HepG2 (cell line): ENCODE measurements around the gene VPS11. TPM values are rescaled to one million over a fixed set of nuclear protein-coding genes. Genes with fewer than 3 reads are reported as not detected.

Source experiments
- ATF7 ChIP-seq, 2 experiments: fragments of 450-650 bp in 1 of 2; sonication (generic) in 1 of 2; formaldehyde crosslinking in 1 of 2; IDR thresholded peaks; 2 replicates each; pipeline versions ENCODE4 v1.4.0 to v1.6.1; 2016 to 2020; ENCODE audit warnings: antibody characterized with exemption in 1 of 2, mild to moderate bottlenecking in 1 of 2, missing genetic modification reagents in 1 of 2
- FOXM1 ChIP-seq: sonication (generic); formaldehyde crosslinking; IDR thresholded peaks from 2 replicates; pipeline ENCODE4 v1.5.0; 2020; ENCODE audit warnings: missing genetic modification reagents
- FOXO4 ChIP-seq: sonication (generic); formaldehyde crosslinking; conservative IDR thresholded peaks from 2 replicates; pipeline ENCODE4 v1.8.1; 2023; ENCODE audit warnings: missing genetic modification reagents
- GRHL1 ChIP-seq: sonication (generic); formaldehyde crosslinking; conservative IDR thresholded peaks from 2 replicates; pipeline ENCODE4 v1.8.0; 2022; ENCODE audit warnings: missing genetic modification reagents
- GTF2F1 ChIP-seq: fragments of 150-350 bp; IDR thresholded peaks from 2 replicates; pipeline ENCODE4 v1.6.1; 2014; ENCODE audit warnings: low read length
- HDAC1 ChIP-seq: sonication (generic); formaldehyde crosslinking; IDR thresholded peaks from 2 replicates; pipeline ENCODE4 v1.5.1; 2020; ENCODE audit warnings: mild to moderate bottlenecking, missing genetic modification reagents
- HMGXB4 ChIP-seq, 2 experiments: sonication (generic) in 1 of 2; formaldehyde crosslinking in 1 of 2; IDR thresholded peaks; 2 replicates each; pipeline versions ENCODE4 v1.4.0 to v1.6.1; 2018 to 2020; ENCODE audit warnings: missing genetic modification reagents in 2 of 2, borderline replicate concordance in 1 of 2, low read depth in 1 of 2, mild to moderate bottlenecking in 1 of 2, missing biosample characterization in 1 of 2
- HOXA3 ChIP-seq: sonication (generic); formaldehyde crosslinking; IDR thresholded peaks from 2 replicates; pipeline ENCODE4 v1.5.0; 2020; ENCODE audit warnings: missing genetic modification reagents
- ISL2 ChIP-seq: sonication (generic); formaldehyde crosslinking; IDR thresholded peaks from 2 replicates; pipeline ENCODE4 v1.5.0; 2020; ENCODE audit warnings: missing genetic modification reagents
- KLF11 ChIP-seq: IDR thresholded peaks from 2 replicates; pipeline ENCODE4 v1.6.1; 2016; ENCODE audit warnings: missing compliant biosample characterization
- LRRFIP1 ChIP-seq: sonication (generic); formaldehyde crosslinking; conservative IDR thresholded peaks from 2 replicates; pipeline ENCODE4 v1.4.0; 2020; ENCODE audit warnings: missing genetic modification reagents
- MIER2 ChIP-seq: IDR thresholded peaks from 2 replicates; pipeline ENCODE4 v1.6.1; 2016; ENCODE audit warnings: missing biosample characterization, missing genetic modification reagents
- NFIB ChIP-seq: sonication (generic); formaldehyde crosslinking; IDR thresholded peaks from 2 replicates; pipeline ENCODE4 v1.9.0; 2021; ENCODE audit warnings: missing genetic modification reagents, mild to moderate bottlenecking, borderline replicate concordance
- SNAPC2 ChIP-seq: sonication (generic); formaldehyde crosslinking; IDR thresholded peaks from 2 replicates; pipeline ENCODE4 v1.8.1; 2022; ENCODE audit warnings: mild to moderate bottlenecking, missing genetic modification reagents
- SRSF9 ChIP-seq: fragments of 200-400 bp; formaldehyde crosslinking; IDR thresholded peaks from 2 replicates; pipeline ENCODE4 v1.6.1; 2018; ENCODE audit warnings: borderline replicate concordance, mild to moderate bottlenecking, low read depth, low read length; ENCODE audit not compliant: insufficient read depth, poor library complexity, severe bottlenecking
- ZNF138 ChIP-seq: sonication (generic); formaldehyde crosslinking; IDR thresholded peaks from 2 replicates; pipeline ENCODE4 v1.5.0; 2020; ENCODE audit warnings: mild to moderate bottlenecking, low read depth, missing genetic modification reagents
- ZNF383 ChIP-seq: sonication (generic); formaldehyde crosslinking; IDR thresholded peaks from 2 replicates; pipeline ENCODE4 v1.4.0; 2020; ENCODE audit warnings: missing genetic modification reagents, mild to moderate bottlenecking, borderline replicate concordance
- polyA plus RNA-seq, 8 experiments: library from polyadenylated mRNA; depleted of rRNA in 3 of 8; stranded (reverse) in 7 of 8; unstranded in 1 of 8; fragments of >200 nt; fragmentation: Illumina TruSeq in 4 of 8; extraction: Trizol in 4 of 8; gene quantifications; 2 replicates each; pipeline versions ENCODE4 v1.2.1 to v1.2.3, GENCODE V29; 2011 to 2016; ENCODE audit warnings: low read depth in 4 of 8, missing spikeins in 1 of 8, mixed read lengths in 1 of 8; ENCODE audit not compliant: insufficient read depth in 1 of 8
- total RNA-seq, 5 experiments: library from RNA; depleted of rRNA; stranded (reverse); fragments of >200 nt; fragmentation: Illumina TruSeq; extraction: Trizol; gene quantifications; 2 replicates each; pipeline ENCODE4 v1.2.3, GENCODE V29; 2016; ENCODE audit warnings: low read depth in 1 of 5
- TF ChIP-seq, protein P1 (sequence below): fragments of 450-650 bp; IDR thresholded peaks from 2 replicates; pipeline ENCODE4 v1.6.1; 2016
- TF ChIP-seq, protein P2 (sequence below): sonication (generic); formaldehyde crosslinking; IDR thresholded peaks from 2 replicates; pipeline ENCODE4 v1.8.1; 2023; ENCODE audit warnings: mild to moderate bottlenecking, inconsistent platforms, moderate library complexity, missing genetic modification reagents, borderline replicate concordance

Gene VPS11
- total and polyA plus RNA-seq, 2 of the 13 experiments (the other 11 are each of a cell fraction or from before 2014, with no cell fraction given): 13.7 to 21.6 TPM

GRCh38 chr11:119108857-119109221, 41.2 kb downstream of the VPS11 start (continued):
- TF ChIP-seq, protein P1, sequence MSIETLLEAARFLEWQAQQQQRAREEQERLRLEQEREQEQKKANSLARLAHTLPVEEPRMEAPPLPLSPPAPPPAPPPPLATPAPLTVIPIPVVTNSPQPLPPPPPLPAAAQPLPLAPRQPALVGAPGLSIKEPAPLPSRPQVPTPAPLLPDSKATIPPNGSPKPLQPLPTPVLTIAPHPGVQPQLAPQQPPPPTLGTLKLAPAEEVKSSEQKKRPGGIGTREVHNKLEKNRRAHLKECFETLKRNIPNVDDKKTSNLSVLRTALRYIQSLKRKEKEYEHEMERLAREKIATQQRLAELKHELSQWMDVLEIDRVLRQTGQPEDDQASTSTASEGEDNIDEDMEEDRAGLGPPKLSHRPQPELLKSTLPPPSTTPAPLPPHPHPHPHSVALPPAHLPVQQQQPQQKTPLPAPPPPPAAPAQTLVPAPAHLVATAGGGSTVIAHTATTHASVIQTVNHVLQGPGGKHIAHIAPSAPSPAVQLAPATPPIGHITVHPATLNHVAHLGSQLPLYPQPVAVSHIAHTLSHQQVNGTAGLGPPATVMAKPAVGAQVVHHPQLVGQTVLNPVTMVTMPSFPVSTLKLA: peak; percentile 9; the same call in 1 of the 2 replicates
- no peak for TF ChIP-seq SNAPC2 (CRISPR knock-in tag)
- no peak for TF ChIP-seq HOXA3
- TF ChIP-seq HMGXB4 (CRISPR knock-in tag; IDR thresholded peaks at IDR 0.05; ENCODE audit: borderline replicate concordance in 1 of 2, low read depth in 1 of 2): no peak
- TF ChIP-seq GTF2F1: no peak
- TF ChIP-seq LRRFIP1 (CRISPR knock-in tag): no peak
- no peak for TF ChIP-seq GRHL1
- no peak for TF ChIP-seq FOXO4
- no peak for TF ChIP-seq FOXM1 (CRISPR knock-in tag)
- no peak for TF ChIP-seq NFIB (CRISPR knock-in tag)
- no peak for TF ChIP-seq ZNF138
- no peak for TF ChIP-seq MIER2 (CRISPR knock-in tag)
- no peak for TF ChIP-seq ZNF383 (CRISPR knock-in tag)
- no peak for TF ChIP-seq KLF11 (CRISPR knock-in tag)
- TF ChIP-seq, protein P2, sequence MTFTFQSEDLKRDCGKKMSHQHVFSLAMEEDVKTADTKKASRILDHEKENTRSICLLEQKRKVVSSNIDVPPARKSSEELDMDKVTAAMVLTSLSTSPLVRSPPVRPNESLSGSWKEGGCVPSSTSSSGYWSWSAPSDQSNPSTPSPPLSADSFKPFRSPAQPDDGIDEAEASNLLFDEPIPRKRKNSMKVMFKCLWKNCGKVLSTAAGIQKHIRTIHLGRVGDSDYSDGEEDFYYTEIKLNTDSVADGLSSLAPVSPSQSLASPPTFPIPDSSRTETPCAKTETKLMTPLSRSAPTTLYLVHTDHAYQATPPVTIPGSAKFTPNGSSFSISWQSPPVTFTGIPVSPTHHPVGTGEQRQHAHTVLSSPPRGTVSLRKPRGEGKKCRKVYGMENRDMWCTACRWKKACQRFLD (CRISPR knock-in tag): no peak
- TF ChIP-seq HDAC1: peak; percentile 70
- no peak for TF ChIP-seq ATF7 (IDR thresholded peaks at IDR 0.05)
- no peak for TF ChIP-seq ATF7 (CRISPR knock-in tag; IDR thresholded peaks at IDR 0.05)
- TF ChIP-seq ISL2 (CRISPR knock-in tag): no peak
- no peak for TF ChIP-seq SRSF9
